Measurements from ENCODE around the gene MAD1L1.

MAD1L1 gene

DNA sequence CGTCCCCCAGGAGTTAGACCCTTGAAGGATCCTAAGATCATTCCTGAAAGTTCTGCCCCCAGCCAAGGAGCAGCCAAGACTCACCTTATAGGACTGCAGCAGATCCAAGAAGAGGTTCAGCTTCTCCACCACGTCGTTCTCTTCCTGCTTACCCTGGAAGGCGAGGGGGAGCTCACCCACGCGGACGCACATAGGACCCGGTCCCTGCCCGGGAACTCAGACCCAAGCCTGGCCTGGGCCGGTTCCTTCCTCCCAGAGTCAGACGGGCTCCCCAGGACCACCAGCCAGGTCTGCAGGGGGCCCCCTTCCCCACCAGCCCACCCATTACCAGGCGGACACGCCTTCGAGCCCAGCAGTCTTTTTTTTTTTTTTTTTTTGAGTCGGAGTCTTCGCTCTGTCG is 24.9 kb upstream of the MAD1L1 start:
- DNase-seq, result no peak

DNA sequence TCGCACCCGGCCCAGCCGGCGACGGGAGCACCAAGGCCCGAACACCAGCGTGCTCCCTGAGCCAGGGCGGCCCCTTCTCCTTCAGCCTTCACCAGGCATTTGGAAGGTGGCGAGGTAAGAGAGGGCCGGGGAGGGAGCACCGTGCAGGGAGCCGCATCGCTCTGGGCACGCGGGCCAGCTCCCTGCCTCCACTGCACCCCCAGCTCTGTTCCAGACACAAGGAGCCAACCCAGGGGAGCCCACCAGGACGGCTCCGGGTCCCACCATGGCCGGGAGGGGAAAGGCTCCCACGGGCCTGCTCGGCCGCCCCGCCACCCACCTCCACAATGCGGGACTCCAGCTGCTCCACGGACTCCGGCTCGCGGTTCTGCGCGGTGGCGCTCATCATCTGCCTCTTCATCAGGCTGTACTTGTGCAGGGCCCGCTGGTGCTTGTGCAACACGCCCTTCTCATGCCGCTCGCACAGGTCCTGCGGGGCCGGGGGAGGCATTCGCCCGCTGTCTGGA is 24.4 kb upstream of the MAD1L1 start:
- no peak for DNase-seq

DNA sequence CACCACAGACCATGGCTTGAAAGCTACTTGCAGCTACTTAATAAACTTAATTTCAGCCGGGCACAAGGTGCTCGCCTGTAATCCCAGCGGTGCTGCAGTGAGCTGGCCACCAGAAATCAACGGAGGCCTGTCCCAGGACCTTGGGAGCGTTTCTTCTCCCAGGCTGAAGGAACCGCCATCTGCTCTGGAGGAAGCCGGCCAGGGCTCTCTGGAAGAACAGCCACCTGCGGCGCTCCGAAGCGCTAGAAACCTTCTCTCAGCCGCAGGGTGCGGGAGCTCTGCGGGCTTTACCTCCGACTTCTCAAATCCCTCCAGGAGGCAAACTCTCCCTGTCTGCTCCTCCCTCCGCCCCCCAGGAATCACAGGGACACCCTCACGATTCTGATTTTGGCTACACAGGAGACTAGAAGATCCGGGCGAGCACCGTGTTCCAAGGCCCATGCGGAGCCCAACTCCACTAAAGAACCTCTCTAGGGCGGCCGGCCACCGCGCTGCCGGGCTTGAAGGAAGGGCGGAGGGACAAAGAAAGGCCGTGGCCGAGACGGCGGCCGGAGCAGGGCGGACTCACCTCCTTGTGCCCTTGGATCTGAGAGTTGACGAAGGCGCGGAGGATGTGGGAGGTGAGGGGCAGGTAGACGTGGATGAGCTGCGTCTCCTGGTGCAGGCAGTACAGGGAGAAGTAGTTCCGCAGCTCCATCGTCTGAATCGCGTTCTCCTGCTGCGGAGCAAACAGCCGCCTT is 23.7 kb upstream of the MAD1L1 start:
- DNase-seq, result peak in 1 of 2 experiments; percentile 15

DNA sequence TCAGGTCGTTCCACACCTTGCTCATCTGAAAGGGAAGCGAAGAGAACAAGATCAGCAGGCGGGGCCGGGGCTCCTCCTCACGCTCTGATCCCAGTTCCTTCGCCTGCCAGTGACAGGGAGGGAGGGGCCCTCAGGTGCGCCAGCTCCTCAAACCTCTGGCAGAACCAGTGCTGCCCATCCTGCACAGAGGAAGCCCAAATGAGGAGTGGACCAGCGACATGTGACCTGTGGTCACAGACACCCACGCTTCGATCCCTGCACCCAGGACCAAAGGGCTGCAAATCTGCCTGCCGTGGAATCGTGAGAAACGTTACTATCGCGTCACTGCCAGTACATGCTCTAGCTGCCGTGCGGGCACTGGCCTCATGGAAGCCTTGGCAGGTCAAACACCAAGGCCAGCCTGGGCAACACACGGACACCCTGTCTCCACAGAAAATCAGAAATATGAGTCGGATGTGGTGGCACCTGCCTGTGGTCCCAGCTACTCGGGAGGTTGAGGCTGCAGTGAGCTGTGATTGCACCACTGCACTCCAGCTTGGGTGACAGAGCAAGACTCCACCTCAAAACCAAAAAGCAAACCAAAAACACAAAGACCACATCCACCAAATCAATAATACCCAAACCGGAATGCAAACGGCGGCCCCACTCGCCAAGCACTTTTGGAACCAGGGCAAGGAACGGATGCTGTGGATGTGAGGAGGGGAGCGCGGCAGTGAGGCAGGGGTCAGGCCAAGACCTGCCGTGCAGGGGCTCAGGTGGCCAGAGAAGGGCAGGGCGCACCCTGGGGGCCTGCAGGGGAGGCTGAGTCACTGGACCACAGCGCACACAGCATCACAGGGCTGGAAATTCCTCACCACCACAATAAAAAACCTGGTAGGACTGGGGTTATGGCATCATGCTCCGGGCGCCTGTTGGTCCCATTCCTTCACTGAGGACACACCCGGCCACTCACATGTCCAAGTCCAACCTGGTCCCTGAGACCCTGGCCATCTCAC is 22.7 kb upstream of the MAD1L1 start:
- DNase-seq, result no peak

DNA sequence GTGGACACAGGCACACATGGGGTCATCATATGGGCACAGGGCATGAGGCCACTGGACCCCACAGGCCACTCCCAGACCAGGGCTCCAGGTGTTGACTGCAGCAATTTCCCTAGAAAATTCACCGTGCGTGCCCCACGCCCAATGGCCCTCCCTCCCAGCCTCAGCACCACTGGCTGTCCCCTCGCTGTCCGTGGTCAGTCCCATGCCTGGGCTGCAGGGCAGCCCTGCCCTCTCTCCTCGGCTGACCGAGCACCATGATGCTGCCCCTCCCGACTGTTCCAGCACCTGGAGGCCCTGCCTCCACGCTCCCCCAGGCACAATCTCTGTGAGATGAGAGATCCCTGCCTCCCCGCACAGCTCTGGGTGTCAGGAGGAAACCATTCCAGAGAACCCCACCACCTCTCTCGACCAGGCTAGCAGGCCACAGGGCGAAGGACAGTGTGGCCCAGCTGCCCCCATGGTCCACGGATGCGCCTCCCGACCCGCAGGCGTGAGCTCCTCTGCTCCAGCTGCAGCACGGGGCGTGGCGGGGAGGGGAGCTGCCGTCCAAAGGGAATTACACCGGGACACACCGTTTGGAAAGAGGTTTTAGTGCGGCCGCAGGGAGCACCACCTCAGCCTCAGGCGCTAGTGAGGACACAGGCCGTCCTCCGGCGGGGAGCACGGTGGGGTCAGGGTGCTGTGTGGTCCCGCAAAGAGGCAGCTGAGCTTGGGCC is 21.8 kb upstream of the MAD1L1 start:
- no peak for DNase-seq

DNA sequence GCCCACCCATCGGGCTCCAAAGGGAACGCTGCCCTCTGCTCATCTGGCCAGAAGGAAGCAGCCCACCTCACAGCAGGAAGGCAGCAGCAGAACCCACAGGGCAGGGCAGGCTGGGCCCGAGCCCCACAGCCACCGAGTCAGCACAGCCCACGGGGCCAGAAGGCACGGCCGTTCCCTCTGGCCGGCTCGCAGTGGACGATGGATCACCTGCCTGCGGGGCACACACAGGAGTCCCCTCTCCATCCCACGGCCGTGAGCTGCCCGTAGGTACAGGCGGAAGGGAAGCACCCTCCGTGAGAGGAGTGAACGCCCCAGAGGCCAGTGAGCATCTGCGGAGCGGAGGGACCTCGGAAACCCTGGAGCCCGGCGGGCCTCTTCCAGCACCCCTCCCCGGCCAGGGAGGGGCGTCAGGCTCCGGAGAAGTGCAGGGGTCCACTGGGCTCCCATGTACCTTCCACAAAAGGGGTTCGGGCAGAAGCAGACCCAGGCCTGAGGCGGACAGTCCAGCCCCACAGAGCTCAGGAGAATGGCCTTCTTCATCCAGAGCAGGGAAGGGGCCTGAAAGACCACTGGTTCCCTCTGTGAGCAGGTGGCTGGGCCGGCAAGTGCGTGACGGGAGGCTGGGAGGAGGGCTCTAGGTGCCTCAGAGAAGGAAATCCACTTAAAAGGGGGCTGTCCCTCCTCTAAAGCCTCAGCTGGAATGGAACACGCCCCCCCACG is 20.9 kb upstream of the MAD1L1 start:
- DNase-seq, result no peak

DNA sequence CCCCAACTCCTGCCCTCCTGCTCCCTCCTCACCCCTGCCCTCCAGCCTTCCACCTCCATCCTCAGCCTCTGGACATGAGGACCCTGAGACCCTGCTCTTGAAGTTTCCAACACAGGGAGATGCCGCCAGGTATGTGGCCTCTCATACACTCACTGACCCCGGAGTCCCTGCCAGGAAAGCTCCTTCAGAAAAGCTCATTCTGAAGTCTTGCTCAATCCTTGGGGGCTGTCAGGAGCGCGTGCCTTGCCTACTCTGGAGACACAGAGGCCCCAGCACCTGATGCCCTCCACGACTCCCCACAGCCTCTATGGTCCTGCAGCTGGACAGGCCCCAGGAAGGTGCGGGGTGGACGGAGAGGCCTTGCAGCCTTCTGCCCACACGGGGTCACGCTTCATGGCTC is 20.3 kb upstream of the MAD1L1 start:
- DNase-seq, result no peak

DNA sequence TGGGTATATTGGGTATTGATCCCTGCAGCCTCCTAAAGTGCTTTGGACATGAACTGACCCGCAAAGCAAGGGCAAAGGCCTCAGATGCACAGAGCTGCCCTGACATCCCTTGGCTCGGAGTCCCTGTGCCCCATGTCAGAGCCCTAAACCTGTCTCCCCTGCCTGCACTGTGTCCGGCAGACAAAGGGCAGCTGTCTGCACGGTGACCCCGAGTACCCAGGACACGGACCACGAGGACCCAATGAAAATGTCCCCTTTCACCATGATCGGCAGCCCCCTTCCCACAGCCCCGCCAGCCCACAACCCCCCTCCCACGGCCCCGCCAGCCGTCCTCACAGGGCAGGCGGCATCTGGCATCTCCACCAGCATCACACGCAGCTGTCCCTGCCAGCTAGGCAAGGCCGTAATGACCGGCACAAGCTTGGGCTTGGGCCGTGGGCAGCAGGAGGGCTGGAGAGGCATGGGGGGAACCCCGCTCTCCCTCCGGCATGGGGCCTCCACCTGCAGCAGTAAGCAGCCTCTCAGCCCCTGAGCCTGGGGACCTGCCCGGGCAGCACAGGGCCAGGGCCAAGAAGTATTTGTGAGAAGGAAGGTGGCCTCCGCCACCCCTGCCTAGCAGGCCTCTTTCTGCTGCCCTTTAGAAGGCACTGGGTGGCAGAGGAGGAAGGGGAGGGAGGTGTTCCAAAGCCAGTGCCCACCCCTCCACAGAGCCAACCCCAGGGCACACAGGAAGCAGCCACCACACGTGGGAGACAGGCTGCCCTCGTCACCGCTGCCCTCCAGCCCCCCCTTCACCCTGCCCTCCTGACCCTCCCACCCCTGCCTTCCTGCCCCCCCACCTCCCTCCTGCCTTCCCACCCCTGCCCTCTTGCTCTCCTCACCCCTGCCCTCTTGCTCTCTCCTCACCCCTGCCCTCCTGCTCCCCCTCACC is 19.4 kb upstream of the MAD1L1 start:
- DNase-seq, result no peak

DNA sequence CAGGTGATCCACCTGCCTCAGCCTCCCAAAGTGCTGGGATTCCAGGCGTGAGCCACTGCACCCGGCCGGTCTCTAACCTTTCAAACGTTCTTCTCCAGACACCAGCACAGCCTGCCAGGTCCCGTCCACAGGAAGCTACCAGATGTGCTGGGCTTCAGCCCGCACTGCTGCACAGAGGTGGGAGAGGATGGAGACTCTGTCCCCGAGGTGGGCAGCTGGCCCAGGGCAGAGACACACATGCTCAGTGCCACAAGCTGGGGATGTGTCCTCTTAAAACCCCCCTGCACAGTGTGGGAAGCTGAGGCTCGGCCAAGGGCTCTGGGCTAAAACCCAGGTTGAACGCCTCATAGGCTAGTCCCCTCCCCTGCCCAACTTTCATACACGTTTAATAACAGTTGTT is 18.6 kb upstream of the MAD1L1 start:
- no peak for DNase-seq

DNA sequence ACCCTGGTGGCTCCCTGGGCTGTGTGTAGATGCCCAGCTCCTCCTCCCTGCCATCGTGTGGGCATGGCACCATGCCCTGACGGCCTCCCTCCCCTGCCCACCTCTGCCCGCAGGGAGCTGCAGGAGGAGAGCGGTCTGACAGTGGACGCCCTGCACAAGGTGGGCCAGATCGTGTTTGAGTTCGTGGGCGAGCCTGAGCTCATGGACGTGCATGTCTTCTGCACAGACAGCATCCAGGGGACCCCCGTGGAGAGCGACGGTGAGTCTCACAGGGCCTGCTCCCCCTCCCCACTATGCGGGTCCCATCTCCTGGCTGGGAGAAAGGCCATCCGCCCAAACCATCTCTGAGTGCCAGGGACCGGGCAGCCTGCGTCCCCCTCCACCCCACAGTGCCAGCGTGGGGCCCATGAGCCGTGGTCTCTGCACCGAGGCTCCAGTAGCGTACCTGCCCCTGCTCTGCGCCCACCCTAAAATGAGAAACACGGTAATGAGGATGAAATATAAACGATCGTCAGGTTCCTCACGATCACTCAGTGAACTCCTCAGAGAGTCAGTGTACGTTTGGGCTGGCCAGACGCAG is 17.1 kb upstream of the MAD1L1 start:
- no peak for DNase-seq

DNA sequence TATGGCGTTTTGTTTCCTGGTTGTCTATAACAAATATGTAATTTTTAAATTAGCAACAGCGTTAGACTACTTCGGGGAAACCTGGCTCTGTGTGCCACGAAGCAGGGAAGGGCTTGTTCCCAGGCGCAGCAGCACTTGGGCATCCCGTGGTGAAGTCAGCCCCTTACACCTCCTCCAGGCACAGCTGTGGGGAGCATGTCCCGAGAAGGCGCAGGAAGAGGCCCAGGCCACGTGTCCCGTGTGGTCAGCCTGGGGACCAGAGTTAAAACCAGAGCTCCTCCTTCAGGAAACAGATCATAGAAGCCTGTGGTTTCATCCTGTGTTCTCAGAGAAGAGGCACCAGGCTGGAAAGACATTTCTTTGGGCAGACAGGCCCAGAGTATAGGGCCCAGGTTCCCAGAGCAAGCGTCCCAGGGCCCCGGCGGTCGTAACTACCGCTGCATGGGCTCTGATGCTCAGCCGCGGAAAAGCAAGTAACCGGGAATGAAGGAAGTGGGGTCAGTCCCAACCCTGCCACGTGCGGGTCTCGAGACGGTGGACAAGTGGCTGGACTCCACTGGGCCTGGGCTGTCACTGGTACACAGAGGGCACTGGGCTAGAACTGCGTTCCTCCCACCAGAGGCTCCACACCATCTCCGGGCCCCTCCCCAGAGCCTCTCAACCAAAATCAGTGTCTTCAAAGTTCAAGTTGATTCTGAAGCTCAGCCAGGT is 16.4 kb upstream of the MAD1L1 start:
- DNase-seq, result no peak

DNA sequence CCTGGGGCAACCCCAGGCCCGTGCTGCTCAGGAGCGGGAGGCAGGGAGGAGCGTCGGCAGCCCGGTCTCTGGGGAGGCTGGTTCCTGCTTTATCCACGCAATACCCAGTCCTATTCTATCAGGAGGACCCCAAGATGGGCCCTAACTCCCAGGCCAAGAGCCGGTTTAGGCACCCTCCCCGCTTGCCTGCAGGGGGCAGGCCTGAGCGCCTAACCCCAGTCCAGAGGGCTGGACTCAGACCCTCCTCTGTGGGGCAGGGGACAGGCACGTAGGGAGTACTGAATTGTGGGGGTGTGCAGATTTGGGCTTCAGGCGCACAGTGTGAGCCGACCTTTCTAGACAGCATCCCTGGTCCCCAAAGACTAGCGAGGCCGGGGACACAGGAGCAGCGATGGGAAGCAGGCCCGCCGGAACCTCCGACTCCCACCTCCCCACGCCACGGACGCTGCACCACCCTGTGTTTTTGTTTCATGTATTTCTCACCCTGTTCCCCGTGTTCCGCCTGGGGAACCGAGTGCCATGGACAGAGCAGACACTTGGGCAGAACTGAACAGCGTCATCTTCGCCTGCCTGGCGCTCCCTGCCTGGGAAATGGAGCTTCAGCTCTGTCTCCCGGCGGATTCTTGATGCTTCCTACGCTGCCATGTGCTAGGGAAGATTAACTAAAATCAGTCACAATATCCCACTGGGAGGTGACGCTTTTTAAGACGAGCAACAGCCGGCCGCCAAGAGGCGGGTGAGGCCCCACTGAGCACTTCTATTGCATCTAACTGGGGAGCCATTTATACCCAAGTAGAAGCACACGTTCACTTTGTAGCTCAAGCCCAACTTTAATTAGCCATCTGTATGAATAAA is 14.6 kb upstream of the MAD1L1 start:
- DNase-seq, result no peak

DNA sequence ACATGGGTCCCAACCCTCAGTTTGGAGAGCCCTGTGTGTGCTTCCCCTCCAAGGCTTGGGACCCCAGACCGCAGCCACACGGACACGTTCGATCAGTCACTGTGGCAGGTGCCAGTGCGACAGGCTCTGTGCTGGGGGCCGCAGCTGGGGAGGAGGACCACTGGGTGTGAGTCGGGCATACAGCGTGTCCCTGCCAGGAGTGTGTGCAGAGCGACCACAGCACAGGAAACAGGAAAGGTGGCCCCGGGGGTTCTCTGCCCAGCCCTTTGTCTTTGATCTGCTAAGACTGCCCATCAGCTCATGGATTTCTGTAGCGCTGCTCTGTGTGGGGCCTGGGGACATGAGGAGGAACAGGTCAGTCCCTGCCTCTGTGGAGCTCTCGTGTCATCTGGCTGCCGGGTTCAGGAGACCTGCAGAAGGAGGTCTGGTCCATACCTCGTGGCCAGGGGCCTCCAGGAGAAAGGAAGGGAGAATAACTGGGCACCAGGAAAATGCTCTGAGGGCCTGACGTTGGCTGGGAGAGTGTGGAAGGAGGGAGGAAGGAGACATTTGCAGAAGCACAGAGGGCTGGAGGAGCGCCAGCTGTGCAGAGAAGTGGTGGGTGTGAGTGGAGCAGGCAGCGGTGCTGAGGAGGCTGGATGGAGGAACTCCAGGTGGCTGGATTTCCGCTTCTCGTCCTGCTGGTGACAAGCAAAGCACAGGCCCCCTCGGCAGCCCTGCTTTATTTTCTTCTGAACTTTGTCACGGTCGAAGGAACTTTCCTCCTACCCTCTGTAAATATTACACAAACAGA is 13.3 kb upstream of the MAD1L1 start:
- no peak for DNase-seq

DNA sequence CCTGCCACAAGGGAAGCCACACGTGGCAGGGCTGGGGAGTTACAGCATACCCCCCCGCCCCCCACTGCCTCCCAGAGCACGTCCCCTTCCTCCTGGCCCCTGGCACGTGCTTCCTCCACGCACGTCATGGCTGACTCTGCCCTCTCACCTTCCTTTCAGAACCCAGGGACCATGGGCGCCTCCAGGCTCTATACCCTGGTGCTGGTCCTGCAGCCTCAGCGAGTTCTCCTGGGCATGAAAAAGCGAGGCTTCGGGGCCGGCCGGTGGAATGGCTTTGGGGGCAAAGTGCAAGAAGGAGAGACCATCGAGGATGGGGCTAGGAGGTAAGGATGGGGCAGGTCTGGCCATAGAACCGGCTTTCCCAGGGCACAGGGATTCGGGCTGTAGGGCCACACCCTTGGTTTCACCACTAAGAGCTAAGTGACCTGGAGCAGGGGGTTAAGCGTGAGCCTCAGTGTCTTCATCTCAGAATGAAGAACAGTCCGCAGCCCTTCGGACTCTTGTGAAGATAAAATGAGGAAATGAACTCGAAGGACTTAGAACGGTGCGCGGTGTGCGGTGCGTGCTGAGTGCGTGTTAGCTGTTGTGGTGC is 11.8 kb upstream of the MAD1L1 start:
- no peak for DNase-seq

DNA sequence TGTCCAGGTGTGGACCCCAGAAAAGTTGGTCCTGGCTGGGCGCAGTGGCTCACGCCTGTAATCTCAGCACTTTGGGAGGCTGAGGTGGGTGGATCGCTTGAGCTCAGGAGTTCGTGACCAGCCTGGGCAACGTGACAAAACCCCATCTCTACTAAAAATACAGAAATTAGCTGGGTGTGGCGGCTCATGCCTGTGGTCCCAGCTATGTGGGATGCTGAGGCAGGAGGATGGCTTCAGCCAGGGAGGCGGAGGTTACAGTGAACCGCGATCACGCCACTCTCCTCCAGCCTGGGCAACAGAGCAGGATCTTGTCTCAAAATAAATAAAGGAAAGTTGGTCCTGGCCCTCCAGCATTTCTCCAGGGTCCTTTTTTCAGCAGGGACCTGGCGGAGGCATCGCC is 10.7 kb upstream of the MAD1L1 start:
- DNase-seq, result no peak

DNA sequence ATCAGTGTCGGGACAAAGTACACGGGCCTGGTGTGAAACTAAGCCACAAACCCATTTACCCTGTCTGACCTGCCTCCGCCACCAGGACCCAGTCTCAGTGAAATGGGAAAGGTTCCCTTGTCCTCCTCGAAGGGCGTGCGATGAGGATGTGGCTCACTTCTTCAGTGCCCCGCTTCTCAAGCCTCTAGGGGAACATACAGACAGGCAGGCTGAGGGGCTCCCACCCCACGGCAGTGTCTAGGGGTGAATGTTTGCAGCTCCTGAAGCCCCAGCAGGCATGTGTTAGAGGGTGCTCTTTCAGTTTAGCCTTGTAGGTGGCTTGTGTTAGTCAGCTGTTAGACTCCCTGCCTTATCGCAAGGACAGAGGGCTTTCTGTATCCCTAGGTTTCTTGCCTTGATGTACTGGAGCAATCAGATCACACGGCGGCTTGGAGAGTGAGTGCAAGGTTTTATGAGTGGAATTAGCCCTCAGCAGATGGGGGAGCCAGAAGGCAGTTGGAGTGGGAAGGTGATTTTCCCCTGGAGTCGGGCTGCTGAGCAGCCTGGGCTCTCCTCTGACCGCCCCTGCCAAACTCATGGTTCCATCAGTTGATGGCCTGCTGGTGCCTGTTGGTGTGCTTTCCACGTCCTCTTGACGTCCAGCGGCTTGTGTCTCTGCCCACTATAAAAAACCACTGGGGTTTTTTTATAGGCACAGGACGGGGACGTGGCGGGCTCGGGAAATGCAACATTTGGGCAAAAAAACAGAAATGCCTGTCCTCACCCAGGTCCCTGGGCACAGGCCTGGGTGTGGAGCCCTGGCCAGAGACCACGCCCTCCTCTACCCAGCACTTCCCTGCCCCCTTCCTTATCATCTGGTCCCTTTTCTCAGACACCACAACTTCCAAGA is 10.0 kb upstream of the MAD1L1 start:
- DNase-seq, result no peak

Data from cerebellar nuclear complex (tissue), 1 donor.